H1 (cell line): ENCODE measurements around the gene ATPAF2. TPM values are rescaled to one million over a fixed set of nuclear protein-coding genes. Genes with fewer than 3 reads are reported as not detected.

Experiments used
- CTCF ChIA-PET: fragments of 300-600 bp; sonication (Branson Sonifier 250); formaldehyde crosslinking; loops from one replicate; lab custom pipeline; 2021; ENCODE audit not compliant: partially characterized antibody; lab: Charles Lee
- POLR2A ChIA-PET: fragments of 300-600 bp; sonication (Branson Sonifier 250); formaldehyde crosslinking; loops from one replicate; lab custom pipeline; 2021; ENCODE audit warnings: inconsistent platforms; ENCODE audit not compliant: partially characterized antibody; lab: Charles Lee
- DNase-seq, 2 experiments: peaks; one replicate each; pipeline versions ENCODE4 v3.0.0 to v3.0.0-alpha.2; 2010 to 2022; ENCODE audit warnings: low spot score in 2 of 2, low read depth in 1 of 2, mixed read lengths in 1 of 2
- FAIRE-seq: peaks from 2 replicates; lab custom pipeline; 2011; peaks lifted over from hg19 to GRCh38; lab: Jason Lieb, UNC
- H2AFZ ChIP-seq: 2 replicates; pipeline ENCODE4 v1.8.1; 2012; ENCODE audit warnings: low read length, inconsistent platforms
- H2AK5ac ChIP-seq: 2 replicates; pipeline ENCODE4 v1.6.1; 2013; ENCODE audit warnings: low read depth, low read length
- H2BK120ac ChIP-seq: replicated peaks from 2 replicates; pipeline ENCODE3; 2013; ENCODE audit warnings: low read depth, low read length, inconsistent platforms
- H2BK12ac ChIP-seq: 2 replicates; pipeline ENCODE4 v1.6.1; 2013; ENCODE audit warnings: low read depth, low read length
- H2BK15ac ChIP-seq: 2 replicates; pipeline ENCODE4 v1.6.1; 2013; ENCODE audit warnings: low read length
- H2BK20ac ChIP-seq: 2 replicates; pipeline ENCODE4 v1.6.1; 2013; ENCODE audit warnings: low read length
- H2BK5ac ChIP-seq: 2 replicates; pipeline ENCODE4 v1.6.1; 2013; ENCODE audit warnings: low read depth, low read length
- H3K14ac ChIP-seq: 2 replicates; pipeline ENCODE4 v1.6.1; 2013; ENCODE audit warnings: inconsistent platforms; ENCODE audit not compliant: insufficient read length
- H3K18ac ChIP-seq: 2 replicates; pipeline ENCODE4 v1.6.1; 2013; ENCODE audit warnings: low read length; ENCODE audit errors: extremely low read depth
- H3K23ac ChIP-seq: 2 replicates; pipeline ENCODE4 v1.6.1; 2013; ENCODE audit warnings: inconsistent platforms; ENCODE audit not compliant: insufficient read length
- H3K23me2 ChIP-seq: 2 replicates; pipeline ENCODE4 v1.6.1; 2013; ENCODE audit warnings: low read depth, low read length
- H3K27ac ChIP-seq: 2 replicates; pipeline ENCODE4 v1.6.1; 2011; ENCODE audit warnings: low read depth, low read length, inconsistent platforms
- H3K27me3 ChIP-seq, 4 experiments: replicated peaks in 1 of 4; 1 replicate in 1 of 4; 2 replicates in 3 of 4; pipeline versions ENCODE4 v1.6.1 to v1.8.1; 2011 to 2013; ENCODE audit warnings: low read length in 3 of 4, mild to moderate bottlenecking in 3 of 4, inconsistent platforms in 2 of 4, mixed read lengths in 2 of 4, moderate library complexity in 1 of 4; ENCODE audit not compliant: control insufficient read depth in 3 of 4, insufficient read depth in 3 of 4; ENCODE audit errors: extremely low read depth in 1 of 4
- H3K36me3 ChIP-seq, 4 experiments: 2 replicates each; pipeline versions ENCODE4 v1.6.1 to v1.8.1; 2011 to 2013; ENCODE audit warnings: mild to moderate bottlenecking in 4 of 4, low read length in 3 of 4, moderate library complexity in 2 of 4, control low read depth in 1 of 4, inconsistent platforms in 1 of 4; ENCODE audit not compliant: insufficient read depth in 4 of 4, control insufficient read depth in 2 of 4
- H3K4ac ChIP-seq: replicated peaks from 2 replicates; pipeline ENCODE3; 2013; ENCODE audit warnings: low read length, low read depth, mixed read lengths, inconsistent platforms; ENCODE audit not compliant: insufficient read length
- H3K4me1 ChIP-seq, 4 experiments: replicated peaks in 1 of 4; 1 replicate in 1 of 4; 2 replicates in 3 of 4; pipeline versions ENCODE4 v1.6.1 to v1.8.1; 2011 to 2013; ENCODE audit warnings: low read length in 3 of 4, inconsistent platforms in 2 of 4, mixed read lengths in 1 of 4; ENCODE audit not compliant: insufficient read depth in 4 of 4, control insufficient read depth in 3 of 4
- H3K4me2 ChIP-seq, 2 experiments: 2 replicates each; pipeline versions ENCODE4 v1.6.1 to v1.8.1; 2011 to 2013; ENCODE audit warnings: low read depth in 2 of 2, low read length in 2 of 2, control low read depth in 1 of 2, inconsistent platforms in 1 of 2, mild to moderate bottlenecking in 1 of 2; ENCODE audit not compliant: insufficient read depth in 1 of 2
- H3K4me3 ChIP-seq, 4 experiments: fragments of 200-600, 300-600 bp in 1 of 4; sonication (generic), shearing (Covaris generic), sonication (Bioruptor Twin) in 1 of 4; 2 replicates each; pipeline versions ENCODE4 v1.5.1 to v1.8.1; 2011 to 2016; ENCODE audit warnings: low read length in 4 of 4, low read depth in 3 of 4, control low read depth in 2 of 4, inconsistent platforms in 2 of 4, mild to moderate bottlenecking in 2 of 4, mixed read lengths in 1 of 4, moderate library complexity in 1 of 4; ENCODE audit not compliant: insufficient read depth in 2 of 4; ENCODE audit errors: extremely low read depth in 1 of 4
- H3K56ac ChIP-seq: replicated peaks from 2 replicates; pipeline ENCODE3; 2013; ENCODE audit warnings: low read depth, mild to moderate bottlenecking, mixed read lengths, low read length, inconsistent platforms; ENCODE audit not compliant: insufficient read length
- H3K79me1 ChIP-seq: 2 replicates; pipeline ENCODE4 v1.6.1; 2013; ENCODE audit warnings: low read depth, low read length, control low read depth
- H3K79me2 ChIP-seq, 2 experiments: 2 replicates each; pipeline versions ENCODE4 v1.6.1 to v1.8.1; 2012 to 2013; ENCODE audit warnings: low read length in 2 of 2, mild to moderate bottlenecking in 2 of 2, inconsistent platforms in 1 of 2; ENCODE audit not compliant: insufficient read depth in 2 of 2, control insufficient read depth in 1 of 2
- H3K9ac ChIP-seq, 4 experiments: replicated peaks in 1 of 4; 1 replicate in 1 of 4; 2 replicates in 3 of 4; pipeline versions ENCODE4 v1.6.1 to v1.8.1; 2011 to 2013; ENCODE audit warnings: low read depth in 3 of 4, low read length in 3 of 4, control low read depth in 2 of 4, mild to moderate bottlenecking in 2 of 4, moderate library complexity in 2 of 4, inconsistent platforms in 1 of 4; ENCODE audit errors: extremely low read depth in 1 of 4
- H3K9me3 ChIP-seq, 2 experiments: 2 replicates each; pipeline versions ENCODE4 v1.6.1 to v1.8.1; 2012 to 2013; ENCODE audit warnings: mild to moderate bottlenecking in 2 of 2, moderate library complexity in 2 of 2, control low read depth in 1 of 2, inconsistent platforms in 1 of 2, low read depth in 1 of 2, low read length in 1 of 2, mixed read lengths in 1 of 2; ENCODE audit not compliant: insufficient read depth in 2 of 2
- H4K20me1 ChIP-seq, 2 experiments: replicated peaks in 1 of 2; 2 replicates each; pipeline versions ENCODE3 to v1.8.1; 2011 to 2013; ENCODE audit warnings: inconsistent platforms in 2 of 2, low read length in 2 of 2, mild to moderate bottlenecking in 1 of 2; ENCODE audit not compliant: insufficient read depth in 2 of 2, control insufficient read depth in 1 of 2
- H4K5ac ChIP-seq: 2 replicates; pipeline ENCODE4 v1.6.1; 2013; ENCODE audit warnings: low read length, low read depth, mixed read lengths, inconsistent platforms; ENCODE audit not compliant: insufficient read length
- H4K8ac ChIP-seq: 2 replicates; pipeline ENCODE4 v1.8.0; 2013; ENCODE audit warnings: mild to moderate bottlenecking, moderate library complexity, low read length, inconsistent platforms; ENCODE audit not compliant: insufficient read depth; ENCODE audit errors: extremely low read depth
- H4K91ac ChIP-seq: replicated peaks from 2 replicates; pipeline ENCODE3; 2013; ENCODE audit warnings: low read length, mixed read lengths, inconsistent platforms; ENCODE audit not compliant: insufficient read length
- BCL11A ChIP-seq, 2 experiments: IDR thresholded peaks; one replicate each; pipeline ENCODE4 v1.6.1; 2011; ENCODE audit warnings: low read depth in 2 of 2, low read length in 2 of 2, mild to moderate bottlenecking in 2 of 2
- BRCA1 ChIP-seq: IDR thresholded peaks from 2 replicates; pipeline ENCODE4 v1.6.1; 2012; ENCODE audit warnings: low read depth, low read length, improper control_type of control experiment
- CHD1 ChIP-seq: IDR thresholded peaks from 2 replicates; pipeline ENCODE4 v1.6.1; 2012; ENCODE audit warnings: low read depth, low read length, improper control_type of control experiment
- EGR1 ChIP-seq: IDR thresholded peaks from 2 replicates; pipeline ENCODE4 v1.6.1; 2011; ENCODE audit warnings: low read depth, low read length, borderline replicate concordance
- FOSL1 ChIP-seq: IDR thresholded peaks from 2 replicates; pipeline ENCODE4 v1.6.1; 2011; ENCODE audit warnings: mild to moderate bottlenecking, low read depth, low read length, moderate library complexity; ENCODE audit not compliant: insufficient read depth
- GABPA ChIP-seq: IDR thresholded peaks from 2 replicates; pipeline ENCODE4 v1.6.1; 2011; ENCODE audit warnings: mild to moderate bottlenecking, low read length, moderate library complexity, borderline replicate concordance; ENCODE audit not compliant: insufficient read depth
- GTF2F1 ChIP-seq: IDR thresholded peaks from 2 replicates; pipeline ENCODE4 v1.6.1; 2012; ENCODE audit warnings: low read depth, low read length, improper control_type of control experiment, borderline replicate concordance
- HDAC2 ChIP-seq, 2 experiments: fragments of 300-600 bp in 1 of 2; sonication (generic) in 1 of 2; IDR thresholded peaks; 2 replicates each; pipeline ENCODE4 v1.6.1; 2011 to 2012; ENCODE audit warnings: low read depth in 2 of 2, low read length in 2 of 2, mild to moderate bottlenecking in 2 of 2, moderate library complexity in 2 of 2, borderline replicate concordance in 1 of 2, inconsistent platforms in 1 of 2
- JUND ChIP-seq: IDR thresholded peaks from 2 replicates; pipeline ENCODE4 v1.6.1; 2011; ENCODE audit warnings: mild to moderate bottlenecking, improper control_type of control experiment, low read length
- NRF1 ChIP-seq: IDR thresholded peaks from 2 replicates; pipeline ENCODE4 v1.6.1; 2011; ENCODE audit warnings: mild to moderate bottlenecking, low read depth, low read length, improper control_type of control experiment
- RFX5 ChIP-seq: IDR thresholded peaks from 2 replicates; pipeline ENCODE4 v1.6.1; 2011; ENCODE audit warnings: low read depth, low read length, improper control_type of control experiment, borderline replicate concordance
- SIX5 ChIP-seq: IDR thresholded peaks from 2 replicates; pipeline ENCODE4 v1.6.1; 2011; ENCODE audit warnings: mild to moderate bottlenecking, low read depth, low read length
- TAF1 ChIP-seq: IDR thresholded peaks from 2 replicates; pipeline ENCODE4 v1.6.1; 2011; ENCODE audit warnings: mild to moderate bottlenecking, low read depth, low read length
- USF2 ChIP-seq: IDR thresholded peaks from 2 replicates; pipeline ENCODE4 v1.6.1; 2011; ENCODE audit warnings: low read length, improper control_type of control experiment
- WGBS, 2 experiments: shearing (Covaris generic) in 1 of 2; methylation state at CpG; one replicate each; pipeline versions ENCODE4 v1.1.6 to v1.1.7; 2013 to 2015; ENCODE audit warnings: low lambda C conversion rate in 2 of 2, mixed read lengths in 2 of 2, inconsistent platforms in 1 of 2, low coverage in 1 of 2, missing lambda C conversion rate in 1 of 2; ENCODE audit not compliant: insufficient replicate concordance in 2 of 2, insufficient coverage in 1 of 2, insufficient read length in 1 of 2; ENCODE audit errors: extremely low coverage in 1 of 2, missing lambda C conversion rate in 1 of 2; 5-methylcytosine and 5-hydroxymethylcytosine counted together
- polyA plus RNA-seq, 7 experiments: library from polyadenylated mRNA; depleted of rRNA in 3 of 7; stranded (reverse) in 5 of 7; unstranded in 2 of 7; fragments of >200 nt in 5 of 7; fragments of 200-250 nt in 2 of 7; gene quantifications; 1 replicate in 5 of 7; 2 replicates in 1 of 7; 4 replicates in 1 of 7; pipeline versions ENCODE4 v1.2.1 to v1.2.3, GENCODE V29; 2011 to 2013; ENCODE audit warnings: missing spikeins in 2 of 7, mixed read lengths in 2 of 7
- total RNA-seq: library from RNA; stranded (reverse); fragmentation: NEBNext Ultra II Directional; extraction: Animal tissue kit (Norgen Biotek cat#: 25700); gene quantifications from 2 replicates; pipeline ENCODE4 v1.2.1, GENCODE V29; 2021

The ATPAF2 gene
- total and polyA plus RNA-seq, 2 of the 8 experiments (the other 6 are each of a cell fraction or from before 2014, with no cell fraction given), result 19.6 to 22.9 TPM

- no peak overlapping the region for H2BK5ac ChIP-seq
- H3K4ac ChIP-seq, result no peak overlapping the region
- H2AFZ ChIP-seq, result no peak overlapping the region
- 96% methylated on average over 9 of the region's 9 CpGs; no CpG with 5 or more reads in 1 of the 2 experiments for WGBS, 2 experiments
- H2BK15ac ChIP-seq, result no peak overlapping the region
- no peak overlapping the region for H4K8ac ChIP-seq
- no peaks in the 10 kb centered on the region for H3K79me2 ChIP-seq
- H3K18ac ChIP-seq, result no peak overlapping the region
- no peak overlapping the region for H3K27ac ChIP-seq
- H3K4me3 ChIP-seq, result no peak overlapping the region
- H3K4me1 ChIP-seq, result peaks cover 0 to 2% (median 0%) of the 10 kb centered on the region in 4 experiments; a peak in 2 of 7 replicates
- H3K79me1 ChIP-seq, result no peaks in the 10 kb centered on the region
- FAIRE-seq (no peak), DNase-seq (no peak)
- H2BK12ac ChIP-seq, result no peak overlapping the region
- no peaks in the 10 kb centered on the region for H3K23me2 ChIP-seq
- H3K56ac ChIP-seq, result no peak overlapping the region
- H2BK120ac ChIP-seq, result no peak overlapping the region
- no peaks in the 10 kb centered on the region; a peak in 1 of 7 replicates for H3K27me3 ChIP-seq
- ChIA-PET CTCF (interaction anchor here (0.5 to 1.7 kb wide), 4 partner anchors 11 to 68 kb away, joined by 4 to 6 read pairs (median 4); no protein-coding TSS in a partner anchor), POLR2A (interaction anchor here (1.0 kb wide), 1 partner anchor 12 kb away, joined by 3 read pairs; no protein-coding TSS in a partner anchor)
- H4K20me1 ChIP-seq, result no peaks in the 10 kb centered on the region
- H3K23ac ChIP-seq, result no peak overlapping the region
- H3K4me2 ChIP-seq, result no peak overlapping the region
- H3K9ac ChIP-seq, result no peak overlapping the region
- H2AK5ac ChIP-seq, result no peak overlapping the region
- no peaks in the 10 kb centered on the region for H3K36me3 ChIP-seq
- H3K14ac ChIP-seq, result no peak overlapping the region
- no peaks in the 10 kb centered on the region for H3K9me3 ChIP-seq
- H4K91ac ChIP-seq, result no peak overlapping the region
- no peak overlapping the region for H4K5ac ChIP-seq
- no peak overlapping the region for H2BK20ac ChIP-seq
- TF ChIP-seq GTF2F1, result no peak
- no peak for TF ChIP-seq FOSL1
- no peak for TF ChIP-seq HDAC2 (IDR thresholded peaks at IDR 0.05; ENCODE audit: borderline replicate concordance in 1 of 2, low read depth in 2 of 2, low read length in 2 of 2)
- no peak for TF ChIP-seq NRF1
- no peak for TF ChIP-seq JUND
- no peak for TF ChIP-seq USF2
- no peak for TF ChIP-seq RFX5
- no peak for TF ChIP-seq EGR1
- TF ChIP-seq GABPA, result no peak
- no peak for TF ChIP-seq BRCA1
- TF ChIP-seq BCL11A (IDR thresholded peaks at IDR 0.05; ENCODE audit: low read depth in 2 of 2, low read length in 2 of 2), result no peak
- no peak for TF ChIP-seq CHD1
- no peak for TF ChIP-seq TAF1
- no peak for TF ChIP-seq SIX5
These were observed 49.9 kb downstream of the ATPAF2 start for GRCh38 chr17:17989081-17989480.
